IMR-90 (cell line): ENCODE measurements around the gene CYS1. TPM values are rescaled to one million over a fixed set of nuclear protein-coding genes. Genes with fewer than 3 reads are reported as not detected.

Source experiments
- ATAC-seq: fragments of 200-7000 bp; cut with Tn5 transposase; 2 replicates; pipeline ENCODE4 v1.9.1; 2020; ENCODE audit warnings: low read depth, mild to moderate bottlenecking, moderate library complexity
- BruUV-seq: library from RNA; stranded (reverse); fragments of 400-500 nt; replicated peaks from 2 replicates; lab custom pipeline; 2021; lab: Mats Ljungman, UMichigan
- CTCF ChIA-PET: fragments of 300-600 bp; formaldehyde crosslinking; extraction: SDS; loops from one replicate; lab custom pipeline; 2021; ENCODE audit warnings: antibody characterized with exemption; lab: Yijun Ruan, JAX
- POLR2A ChIA-PET: fragments of 300-600 bp; sonication (Branson Sonifier 250); formaldehyde crosslinking; loops from one replicate; lab custom pipeline; 2022; ENCODE audit warnings: antibody characterized with exemption; ENCODE audit not compliant: unreplicated experiment; lab: Charles Lee
- DNase-seq: peaks from one replicate; pipeline ENCODE4 v3.0.0; 2013
- H2AFZ ChIP-seq: replicated peaks from 2 replicates; pipeline ENCODE3; 2013; ENCODE audit warnings: low read length, mild to moderate bottlenecking; ENCODE audit not compliant: poor library complexity
- H2AK5ac ChIP-seq: 2 replicates; pipeline ENCODE4 v1.6.1; 2013; ENCODE audit warnings: low read depth, low read length, inconsistent platforms
- H2AK9ac ChIP-seq: replicated peaks from 2 replicates; pipeline ENCODE3; 2013; ENCODE audit warnings: mild to moderate bottlenecking, low read depth, low read length, moderate library complexity; ENCODE audit not compliant: poor library complexity
- H2BK120ac ChIP-seq: 2 replicates; pipeline ENCODE4 v1.6.1; 2013; ENCODE audit warnings: low read depth, low read length, inconsistent platforms
- H2BK15ac ChIP-seq: 3 replicates; pipeline ENCODE4 v1.6.1; 2013; ENCODE audit warnings: low read depth, low read length, inconsistent platforms
- H2BK20ac ChIP-seq: 2 replicates; pipeline ENCODE4 v1.6.1; 2013; ENCODE audit warnings: low read depth, mild to moderate bottlenecking, inconsistent platforms, low read length, moderate library complexity
- H2BK5ac ChIP-seq: 2 replicates; pipeline ENCODE4 v1.6.1; 2013; ENCODE audit warnings: mild to moderate bottlenecking, low read depth, low read length, inconsistent platforms; ENCODE audit not compliant: poor library complexity, severe bottlenecking
- H3K14ac ChIP-seq: replicated peaks from 2 replicates; pipeline ENCODE4 v1.6.1; 2013; ENCODE audit warnings: low read depth, low read length, inconsistent platforms
- H3K18ac ChIP-seq: 2 replicates; pipeline ENCODE4 v1.6.1; 2013; ENCODE audit warnings: low read depth, low read length, control low read depth
- H3K23ac ChIP-seq: 2 replicates; pipeline ENCODE4 v1.6.1; 2013; ENCODE audit warnings: low read depth, low read length, inconsistent platforms
- H3K27ac ChIP-seq: 2 replicates; pipeline ENCODE4 v1.5.1; 2013; ENCODE audit warnings: mild to moderate bottlenecking, control low read depth, low read length; ENCODE audit not compliant: insufficient read depth
- H3K27me3 ChIP-seq: 2 replicates; pipeline ENCODE4 v1.6.1; 2013; ENCODE audit warnings: low read length; ENCODE audit not compliant: control insufficient read depth, insufficient read depth
- H3K36me3 ChIP-seq: 2 replicates; pipeline ENCODE4 v1.6.1; 2013; ENCODE audit warnings: low read length, mixed read lengths; ENCODE audit not compliant: control insufficient read depth, insufficient read depth
- H3K4ac ChIP-seq: 2 replicates; pipeline ENCODE4 v1.6.1; 2013; ENCODE audit warnings: low read depth, low read length, inconsistent platforms
- H3K4me1 ChIP-seq: 2 replicates; pipeline ENCODE4 v1.6.1; 2013; ENCODE audit warnings: low read length, mixed read lengths; ENCODE audit not compliant: control insufficient read depth, insufficient read depth
- H3K4me2 ChIP-seq: 2 replicates; pipeline ENCODE4 v1.6.1; 2013; ENCODE audit warnings: low read depth, mild to moderate bottlenecking, control low read depth, low read length, moderate library complexity
- H3K4me3 ChIP-seq: 2 replicates; pipeline ENCODE4 v1.5.1; 2013; ENCODE audit warnings: low read depth, mild to moderate bottlenecking, control low read depth, low read length, moderate library complexity; ENCODE audit not compliant: insufficient read depth
- H3K56ac ChIP-seq: 2 replicates; pipeline ENCODE4 v1.6.1; 2013; ENCODE audit warnings: low read length, inconsistent platforms; ENCODE audit not compliant: insufficient read depth; ENCODE audit errors: extremely low read depth
- H3K79me1 ChIP-seq, 2 experiments: 2 replicates each; pipeline ENCODE4 v1.6.1; 2013; ENCODE audit warnings: low read length in 2 of 2, inconsistent platforms in 1 of 2, low read depth in 1 of 2
- H3K9ac ChIP-seq: 2 replicates; pipeline ENCODE4 v1.6.1; 2013; ENCODE audit warnings: low read depth, low read length, control low read depth
- H3K9me1 ChIP-seq: 2 replicates; pipeline ENCODE4 v1.6.1; 2013; ENCODE audit warnings: low read length, inconsistent platforms; ENCODE audit not compliant: insufficient read depth
- H3K9me3 ChIP-seq: 2 replicates; pipeline ENCODE4 v1.6.1; 2013; ENCODE audit warnings: low read length; ENCODE audit not compliant: control insufficient read depth, insufficient read depth
- H4K20me1 ChIP-seq: 2 replicates; pipeline ENCODE4 v1.6.1; 2013; ENCODE audit warnings: low read length, inconsistent platforms; ENCODE audit not compliant: insufficient read depth
- H4K5ac ChIP-seq: 2 replicates; pipeline ENCODE4 v1.6.1; 2013; ENCODE audit warnings: mild to moderate bottlenecking, low read depth, low read length, control low read depth
- H4K8ac ChIP-seq, 2 experiments: 2 replicates each; pipeline ENCODE4 v1.6.1; 2013; ENCODE audit warnings: low read depth in 2 of 2, low read length in 2 of 2, control low read depth in 1 of 2, inconsistent platforms in 1 of 2
- H4K91ac ChIP-seq: 2 replicates; pipeline ENCODE4 v1.6.1; 2013; ENCODE audit warnings: low read depth, low read length, inconsistent platforms; ENCODE audit not compliant: insufficient read depth
- CEBPB ChIP-seq: IDR thresholded peaks from 2 replicates; pipeline ENCODE4 v1.6.1; 2012; ENCODE audit warnings: low read depth, low read length, improper control_type of control experiment
- CTCF ChIP-seq: conservative IDR thresholded peaks from 2 replicates; pipeline ENCODE4 v1.5.1; 2012; ENCODE audit warnings: mild to moderate bottlenecking, low read depth, low read length, improper control_type of control experiment
- MAFK ChIP-seq: IDR thresholded peaks from 2 replicates; pipeline ENCODE4 v1.6.1; 2012; ENCODE audit warnings: low read depth, low read length, improper control_type of control experiment
- MAZ ChIP-seq: IDR thresholded peaks from 2 replicates; pipeline ENCODE4 v1.6.1; 2012; ENCODE audit warnings: low read depth, mild to moderate bottlenecking, low read length, improper control_type of control experiment, moderate library complexity, borderline replicate concordance
- MXI1 ChIP-seq: IDR thresholded peaks from 2 replicates; pipeline ENCODE4 v1.6.1; 2012; ENCODE audit warnings: low read depth, mild to moderate bottlenecking, low read length, moderate library complexity, borderline replicate concordance
- POLR2A ChIP-seq: IDR thresholded peaks from 2 replicates; pipeline ENCODE4 v1.6.1; 2012; ENCODE audit warnings: mild to moderate bottlenecking, low read depth, low read length
- RCOR1 ChIP-seq: IDR thresholded peaks from 2 replicates; pipeline ENCODE4 v1.6.1; 2012; ENCODE audit warnings: mild to moderate bottlenecking, low read length, improper control_type of control experiment; ENCODE audit not compliant: insufficient replicate concordance
- RFX5 ChIP-seq: IDR thresholded peaks from 2 replicates; pipeline ENCODE4 v1.8.0; 2012; ENCODE audit warnings: low read depth, mild to moderate bottlenecking, low read length, moderate library complexity
- SMC3 ChIP-seq: fragments of 150-350 bp; IDR thresholded peaks from 2 replicates; pipeline ENCODE4 v1.6.1; 2016; ENCODE audit warnings: low read depth, mild to moderate bottlenecking, antibody characterized with exemption, low read length, moderate library complexity
- WGBS, 2 experiments: methylation state at CpG; one replicate each; pipeline versions ENCODE4 v1.1.5 to v1.1.7; 2013; ENCODE audit warnings: missing lambda C conversion rate in 2 of 2; ENCODE audit not compliant: insufficient read length in 1 of 2; ENCODE audit errors: extremely low coverage in 2 of 2; 5-methylcytosine and 5-hydroxymethylcytosine counted together
- dilution Hi-C: fragments of 300-500 bp; cut with HindIII; formaldehyde crosslinking; loops from one replicate; pipeline ENCODE4 v1.14.3; 2018; ENCODE audit warnings: low sequenced_read_pairs; ENCODE audit not compliant: unreplicated experiment
- in situ Hi-C: fragments of 300-500 bp; cut with MboI; formaldehyde crosslinking; loops from 3 replicates; pipeline ENCODE4 v1.14.3; 2019; ENCODE audit warnings: low sequenced_read_pairs, inconsistent platforms, mixed read lengths
- intact Hi-C: fragments of 100-400 bp; cut with micrococcal nuclease; formaldehyde crosslinking; loops from 2 replicates; pipeline ENCODE4 v1.10.0; 2022
- polyA plus RNA-seq, 3 experiments: library from polyadenylated mRNA; depleted of rRNA; stranded (reverse); fragments of >200 nt; gene quantifications; 2 replicates each; pipeline ENCODE4 v1.2.3, GENCODE V29; 2012; ENCODE audit warnings: low replicate concordance in 1 of 3
- total RNA-seq: library from RNA; depleted of rRNA; stranded (reverse); fragments of >200 nt; gene quantifications from 2 replicates; pipeline ENCODE4 v1.2.3, GENCODE V29; 2012
- TF ChIP-seq, protein P1 (sequence below): fragments of 150-350 bp; IDR thresholded peaks from 2 replicates; pipeline ENCODE4 v1.6.1; 2017; ENCODE audit warnings: mild to moderate bottlenecking, antibody characterized with exemption, low read length, low read depth

CYS1 gene
- total and polyA plus RNA-seq, 2 of the 4 experiments (the other 2 are of a cell fraction): under 0.01 to 0.12 TPM

DNA sequence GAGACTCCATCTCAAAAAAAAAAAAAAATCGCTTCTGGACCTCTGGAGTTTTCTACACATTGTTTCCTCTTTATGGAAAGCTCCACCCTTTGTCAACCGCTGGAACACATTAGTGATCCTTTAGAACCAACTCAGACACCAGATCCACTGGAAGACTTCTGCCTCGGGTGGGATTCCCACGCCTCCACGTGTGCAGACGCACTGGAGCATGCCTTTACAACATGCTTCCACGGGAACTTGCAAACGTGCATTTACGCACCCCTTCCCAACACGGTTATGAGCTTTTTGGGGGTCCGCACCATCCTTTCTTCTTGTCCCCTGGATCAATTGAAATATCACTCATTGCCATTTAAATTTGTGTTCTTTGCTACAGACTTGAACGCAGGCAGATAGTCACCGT, 5.1 kb downstream of the CYS1 start:
- intact Hi-C loops: loop anchor here (10.0 kb wide), 1 partner anchor 330 kb away; no protein-coding TSS in a partner anchor
- no peak overlapping the region for H3K27ac ChIP-seq
- CTCF ChIA-PET: interaction anchor here (0.6 to 0.9 kb wide), 2 partner anchors 36 to 360 kb away, joined by 3 read pairs; no protein-coding TSS in a partner anchor
- H3K18ac ChIP-seq: no peak overlapping the region
- no peak overlapping the region for H2AK5ac ChIP-seq
- no peak overlapping the region for H4K91ac ChIP-seq
- H3K56ac ChIP-seq: no peak overlapping the region
- 0 out of 2 replicates have a peak, but pooled peaks cover 2% of the 10 kb centered on the region for H3K4me1 ChIP-seq
- H3K4me3 ChIP-seq: no peak overlapping the region
- H2AK9ac ChIP-seq: no peak overlapping the region
- no peak overlapping the region for H3K4ac ChIP-seq
- no TSS peak for BruUV-seq
- no peak overlapping the region for H3K14ac ChIP-seq
- dilution Hi-C loops: no loop called here
- no peak overlapping the region for H2BK5ac ChIP-seq
- H3K36me3 ChIP-seq: no peaks in the 10 kb centered on the region
- no peak for ATAC-seq
- H3K9me1 ChIP-seq: no peaks in the 10 kb centered on the region; the same call in 1 of the 2 replicates
- no peak overlapping the region for H3K4me2 ChIP-seq
- no peak for TF ChIP-seq MAZ
- no peak for TF ChIP-seq CEBPB
- TF ChIP-seq CTCF: no peak
- TF ChIP-seq POLR2A: no peak
- TF ChIP-seq RFX5: no peak
- TF ChIP-seq SMC3: no peak
- no peak for TF ChIP-seq RCOR1
- TF ChIP-seq, protein P1, sequence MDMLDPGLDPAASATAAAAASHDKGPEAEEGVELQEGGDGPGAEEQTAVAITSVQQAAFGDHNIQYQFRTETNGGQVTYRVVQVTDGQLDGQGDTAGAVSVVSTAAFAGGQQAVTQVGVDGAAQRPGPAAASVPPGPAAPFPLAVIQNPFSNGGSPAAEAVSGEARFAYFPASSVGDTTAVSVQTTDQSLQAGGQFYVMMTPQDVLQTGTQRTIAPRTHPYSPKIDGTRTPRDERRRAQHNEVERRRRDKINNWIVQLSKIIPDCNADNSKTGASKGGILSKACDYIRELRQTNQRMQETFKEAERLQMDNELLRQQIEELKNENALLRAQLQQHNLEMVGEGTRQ: no peak
- no peak for TF ChIP-seq MAFK
- no peak for TF ChIP-seq MXI1
- no peaks in the 10 kb centered on the region for H3K79me1 ChIP-seq
- H3K9me3 ChIP-seq: no peaks in the 10 kb centered on the region
- no peak overlapping the region for H2BK120ac ChIP-seq
- H3K23ac ChIP-seq: no peak overlapping the region
- no peak overlapping the region for H4K8ac ChIP-seq
- DNase-seq: no peak
- no peak overlapping the region for H2BK20ac ChIP-seq
- WGBS, 2 experiments: 78% methylated on average over 12 of the region's 13 CpGs; no CpG with 5 or more reads in 1 of the 2 experiments
- POLR2A ChIA-PET: no interaction called here
- H4K5ac ChIP-seq: no peak overlapping the region
- peak overlapping the region; percentile 43 for H2AFZ ChIP-seq
- peaks cover 44% of the 10 kb centered on the region for H3K27me3 ChIP-seq
- no peak overlapping the region for H3K9ac ChIP-seq
- in situ Hi-C loops: loop anchor here (5.0 to 10.0 kb wide), 2 partner anchors 357 to 590 kb away; no protein-coding TSS in a partner anchor
- no peak overlapping the region for H2BK15ac ChIP-seq
- peaks cover 6% of the 10 kb centered on the region; the same call in 1 of the 2 replicates for H4K20me1 ChIP-seq
